ENCODE results near the gene GNG13.

GNG13 gene

DNA sequence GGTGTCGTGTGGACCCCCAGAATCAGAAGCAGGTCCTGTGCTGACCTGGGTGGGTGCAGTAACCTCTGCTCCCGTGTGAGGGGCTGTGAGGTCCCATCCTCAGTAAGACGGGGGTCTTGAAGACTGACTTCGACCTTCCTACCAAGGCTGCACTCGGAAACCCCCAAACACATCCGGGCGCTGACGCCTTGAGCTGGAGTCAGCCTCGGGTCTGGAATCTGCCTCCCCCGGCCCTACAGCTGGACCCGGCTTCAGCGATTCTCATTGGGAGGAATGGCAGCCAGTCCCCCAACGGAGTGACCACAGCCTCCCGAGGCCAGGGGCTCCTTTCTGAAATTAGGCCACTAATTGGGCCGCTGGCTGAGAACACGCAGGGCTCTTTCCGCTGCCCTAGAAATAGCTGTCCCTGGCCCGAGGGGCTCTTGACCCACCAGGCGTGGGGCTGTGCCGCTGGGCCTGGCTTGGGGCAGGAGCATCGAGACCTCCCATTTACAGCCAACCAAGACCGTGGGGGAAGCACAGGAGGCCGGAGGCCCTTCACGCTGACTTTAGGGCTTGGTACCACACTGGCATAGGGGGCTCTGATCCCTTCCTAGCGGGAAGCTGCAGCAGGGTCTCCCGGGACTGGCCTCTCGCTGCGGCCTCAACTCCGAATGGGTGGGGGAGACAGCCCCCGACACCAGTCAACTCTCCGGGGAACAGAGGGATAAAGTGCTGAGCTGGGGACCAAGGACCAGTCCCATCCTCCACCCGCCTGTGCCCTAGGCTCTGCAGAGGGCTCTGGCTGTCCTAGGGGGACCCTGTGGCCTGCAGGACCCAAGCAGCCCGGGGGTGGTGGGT is 2.6 kb upstream of the GNG13 start:
- no peak for DNase-seq (ENCODE audit: low read depth)
- TF ChIP-seq, protein P1, sequence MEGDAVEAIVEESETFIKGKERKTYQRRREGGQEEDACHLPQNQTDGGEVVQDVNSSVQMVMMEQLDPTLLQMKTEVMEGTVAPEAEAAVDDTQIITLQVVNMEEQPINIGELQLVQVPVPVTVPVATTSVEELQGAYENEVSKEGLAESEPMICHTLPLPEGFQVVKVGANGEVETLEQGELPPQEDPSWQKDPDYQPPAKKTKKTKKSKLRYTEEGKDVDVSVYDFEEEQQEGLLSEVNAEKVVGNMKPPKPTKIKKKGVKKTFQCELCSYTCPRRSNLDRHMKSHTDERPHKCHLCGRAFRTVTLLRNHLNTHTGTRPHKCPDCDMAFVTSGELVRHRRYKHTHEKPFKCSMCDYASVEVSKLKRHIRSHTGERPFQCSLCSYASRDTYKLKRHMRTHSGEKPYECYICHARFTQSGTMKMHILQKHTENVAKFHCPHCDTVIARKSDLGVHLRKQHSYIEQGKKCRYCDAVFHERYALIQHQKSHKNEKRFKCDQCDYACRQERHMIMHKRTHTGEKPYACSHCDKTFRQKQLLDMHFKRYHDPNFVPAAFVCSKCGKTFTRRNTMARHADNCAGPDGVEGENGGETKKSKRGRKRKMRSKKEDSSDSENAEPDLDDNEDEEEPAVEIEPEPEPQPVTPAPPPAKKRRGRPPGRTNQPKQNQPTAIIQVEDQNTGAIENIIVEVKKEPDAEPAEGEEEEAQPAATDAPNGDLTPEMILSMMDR (conservative IDR thresholded peaks at IDR 0.05; ENCODE audit: control insufficient read depth, insufficient read depth, low read depth, low read length): no peak
- H3K4me3 ChIP-seq (ENCODE audit: control insufficient read depth, low read depth, low read length): no peak overlapping the region

DNA sequence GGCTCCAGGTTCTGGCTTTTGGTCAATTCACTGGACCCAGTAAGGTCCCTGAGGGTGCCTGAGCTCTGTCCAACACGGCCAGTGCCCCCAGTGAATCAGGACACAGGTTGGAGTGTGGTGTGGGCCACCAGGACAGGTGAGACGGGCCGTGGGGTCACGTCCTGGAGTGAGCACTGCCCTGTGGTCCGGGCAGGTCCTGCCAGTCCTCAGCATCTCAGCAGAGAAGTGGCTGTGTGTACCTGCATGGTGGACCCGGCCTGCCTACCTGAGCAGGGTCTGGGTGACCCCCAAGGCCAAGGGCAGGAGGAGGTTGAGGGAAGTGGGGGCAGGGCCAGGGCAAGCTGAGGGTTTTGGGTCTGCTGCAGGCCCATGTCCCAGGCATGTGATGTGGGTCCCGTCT is 1.9 kb upstream of the GNG13 start:
- H3K4me3 ChIP-seq (ENCODE audit: control insufficient read depth, low read depth, low read length): no peak overlapping the region
- DNase-seq (ENCODE audit: low read depth): no peak
- TF ChIP-seq, protein P1 (conservative IDR thresholded peaks at IDR 0.05; ENCODE audit: control insufficient read depth, insufficient read depth, low read depth, low read length): no peak

DNA sequence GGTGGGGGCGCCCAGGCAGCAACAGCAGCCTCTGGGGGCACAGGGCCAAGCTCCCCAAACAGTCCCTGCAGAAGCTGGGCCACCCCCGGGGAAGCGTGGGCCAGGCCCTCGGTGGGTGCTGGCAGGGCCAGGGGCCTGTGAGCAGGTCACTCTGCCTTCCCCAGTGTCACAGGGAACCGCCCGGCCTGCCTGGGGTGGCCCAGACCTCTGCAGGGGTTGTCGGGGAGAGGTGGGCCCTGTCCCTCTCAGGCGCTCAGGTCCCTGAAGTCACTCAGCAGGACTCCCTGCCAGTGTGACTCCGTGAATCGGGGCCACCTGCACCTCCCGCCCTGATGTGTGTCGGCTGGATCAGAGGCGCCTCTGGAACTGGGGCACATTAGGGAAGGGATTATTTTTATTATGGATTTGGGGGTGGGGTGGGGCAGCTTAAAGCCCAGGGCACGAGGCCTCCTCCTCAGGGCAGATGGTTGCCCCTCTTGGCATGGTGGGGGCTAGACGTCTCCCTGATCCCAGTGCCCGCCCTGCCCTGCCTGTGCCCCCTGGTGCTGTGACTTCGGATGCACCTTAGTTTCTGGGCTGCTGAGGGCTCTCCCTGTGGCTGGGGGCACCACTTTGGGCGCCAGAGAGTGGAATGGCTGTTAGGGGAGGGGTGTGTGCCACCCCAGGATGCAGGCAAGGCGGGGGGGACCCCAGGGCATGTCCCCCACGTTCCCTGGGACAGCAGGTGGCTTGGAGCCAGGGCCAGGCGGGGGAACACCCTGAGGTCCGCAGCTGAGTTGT is 1.2 kb upstream of the GNG13 start:
- H3K4me3 ChIP-seq (ENCODE audit: control insufficient read depth, low read depth, low read length): no peak overlapping the region
- TF ChIP-seq, protein P1 (conservative IDR thresholded peaks at IDR 0.05; ENCODE audit: control insufficient read depth, insufficient read depth, low read depth, low read length): no peak
- DNase-seq (ENCODE audit: low read depth): no peak

DNA sequence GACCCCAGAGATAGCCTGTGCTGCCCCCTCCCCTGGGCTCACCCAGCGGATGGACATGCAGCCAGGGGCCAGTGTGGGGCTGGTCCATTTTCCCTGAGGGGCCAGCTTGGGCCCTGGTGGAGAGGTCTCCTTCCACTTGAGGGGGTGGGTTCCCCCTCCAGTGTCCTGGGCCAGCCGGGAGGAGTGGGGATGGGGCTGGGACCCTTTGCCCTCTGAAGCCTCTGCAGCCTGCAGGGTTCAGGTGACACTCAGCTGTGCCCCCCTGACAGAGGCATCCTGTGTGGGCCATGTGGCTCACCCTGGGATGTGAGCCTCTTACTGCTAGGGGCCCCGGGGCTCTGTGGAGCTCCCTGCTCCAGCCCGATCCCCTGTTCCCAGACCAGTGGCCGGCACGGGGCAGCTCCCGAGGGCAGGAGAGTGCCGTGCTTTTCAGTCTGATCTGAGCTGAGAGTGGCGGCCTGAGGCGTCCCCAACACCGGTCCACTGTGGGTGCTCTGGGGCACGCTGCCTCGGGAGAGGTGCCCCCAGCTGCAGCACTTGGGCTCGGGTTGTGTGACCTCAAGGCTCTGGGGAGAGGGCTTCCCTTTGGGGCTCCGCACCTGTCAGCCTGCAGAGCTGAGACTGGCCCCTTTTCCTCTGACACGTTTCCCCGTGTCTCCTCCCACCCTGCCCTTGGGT is 439 bp upstream of the GNG13 start:
- no peak overlapping the region for H3K4me3 ChIP-seq (ENCODE audit: control insufficient read depth, low read depth, low read length)
- TF ChIP-seq, protein P1 (conservative IDR thresholded peaks at IDR 0.05; ENCODE audit: control insufficient read depth, insufficient read depth, low read depth, low read length): no peak
- no peak for DNase-seq (ENCODE audit: low read depth)

DNA sequence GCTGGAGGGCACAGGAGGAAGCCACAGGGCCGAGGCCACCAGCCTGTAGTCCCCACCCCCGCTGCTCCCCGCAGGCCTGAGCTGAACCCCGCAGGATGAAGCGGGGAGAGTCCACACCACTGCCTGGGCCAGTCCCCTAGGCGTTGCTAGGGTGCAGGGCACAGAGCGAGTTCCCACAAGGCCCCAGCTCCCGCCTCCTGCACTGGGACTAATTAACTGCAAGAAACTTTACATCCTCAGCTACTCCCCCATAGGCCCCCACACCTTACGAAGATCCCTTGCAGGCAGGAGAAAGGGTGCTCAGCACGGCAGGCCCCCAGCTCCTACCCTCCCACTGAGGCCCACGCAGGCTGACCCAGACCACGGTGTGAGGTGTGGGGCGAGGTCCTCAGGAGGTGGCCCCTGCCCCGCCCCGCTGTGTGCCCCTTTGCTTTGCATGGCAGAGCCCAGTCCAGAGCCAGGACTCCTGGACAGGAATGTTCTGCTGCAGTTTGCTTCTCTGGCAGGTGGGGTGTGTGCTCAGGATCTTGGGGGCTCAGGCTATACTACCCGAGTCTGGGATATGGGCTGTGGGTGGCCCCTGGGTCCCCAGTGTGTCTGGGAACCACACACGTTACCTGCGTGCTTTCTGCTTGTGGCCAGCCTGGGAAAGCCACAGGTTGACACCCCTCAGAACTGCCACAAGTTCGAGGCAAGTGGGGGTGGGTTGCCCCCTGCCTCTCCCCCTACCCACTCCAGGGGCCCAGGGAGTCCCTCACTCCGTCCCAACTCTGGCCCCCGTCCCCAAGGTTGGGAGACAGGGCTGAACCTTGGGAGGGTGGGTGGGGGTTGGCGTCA is 1.2 kb downstream of the GNG13 start:
- DNase-seq (ENCODE audit: low read depth): no peak
- TF ChIP-seq, protein P1 (conservative IDR thresholded peaks at IDR 0.05; ENCODE audit: control insufficient read depth, insufficient read depth, low read depth, low read length): no peak

DNA sequence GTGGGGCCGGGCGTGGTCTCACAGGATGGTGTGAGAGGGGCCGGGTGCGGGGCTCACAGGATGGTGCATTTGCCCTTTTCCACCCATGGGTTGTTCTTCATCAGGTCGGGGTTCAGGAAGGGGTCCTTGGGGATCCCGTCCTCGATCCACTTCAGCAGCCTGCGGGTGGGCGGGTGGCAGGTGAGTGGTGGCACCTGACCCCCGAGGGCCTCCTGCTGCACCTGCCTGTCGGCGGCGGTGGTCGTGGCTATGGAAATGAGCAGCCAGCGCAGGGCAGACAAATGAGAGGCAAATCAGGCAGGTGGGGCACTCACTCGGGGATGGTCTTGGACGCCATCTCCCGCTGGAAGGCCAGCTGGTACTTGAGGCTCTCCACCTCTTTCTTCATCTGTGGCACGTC is 1.9 kb downstream of the GNG13 start:
- DNase-seq (ENCODE audit: low read depth): no peak

More for the DNA sequence above, 1.2 kb downstream of the GNG13 start:
- H3K4me3 ChIP-seq (ENCODE audit: control insufficient read depth, low read depth, low read length): no peak overlapping the region

More for the DNA sequence above, 1.9 kb downstream of the GNG13 start:
- TF ChIP-seq, protein P1 (conservative IDR thresholded peaks at IDR 0.05; ENCODE audit: control insufficient read depth, insufficient read depth, low read depth, low read length): no peak
- H3K4me3 ChIP-seq (ENCODE audit: control insufficient read depth, low read depth, low read length): no peak overlapping the region
